ENCODE data around the gene C15orf40. TPM values are rescaled to one million over a fixed set of nuclear protein-coding genes. Genes with fewer than 3 reads are reported as not detected.

The C15orf40 gene
- total RNA-seq, 3 donors from 2014 or later: 21.4 to 24.6 (median 23.0) TPM

- no peak overlapping the region for H3K4me3 ChIP-seq
- no peaks in the 10 kb centered on the region for H3K4me1 ChIP-seq (ENCODE audit: low read depth)
- ATAC-seq (no peak), DNase-seq (no peak)
- no peaks in the 10 kb centered on the region for H3K36me3 ChIP-seq (ENCODE audit: low read depth)
- no peak for TF ChIP-seq CTCF (IDR thresholded peaks at IDR 0.05)
- intact Hi-C loops (cut with DNase I, micrococcal nuclease): no loop called here
- no peaks in the 10 kb centered on the region for H3K9me3 ChIP-seq
Observed at GRCh38 chr15:82992436-82992998, 18.9 kb downstream of the C15orf40 start.

- TF ChIP-seq CTCF (IDR thresholded peaks at IDR 0.05): no peak
- Histone ChIP-seq H3K4me1 (ENCODE audit: low read depth) (peaks cover 6% of the 10 kb centered on the region), H3K36me3 (ENCODE audit: low read depth) (no peaks in the 10 kb centered on the region), H3K9me3 (no peaks in the 10 kb centered on the region), H3K4me3 (peak overlapping the region; percentile 52)
- DNase-seq (no peak), ATAC-seq (no peak)
- intact Hi-C loops (cut with DNase I, micrococcal nuclease): no loop called here
Observed at GRCh38 chr15:82986442-82986780, 25.0 kb downstream of the C15orf40 start.

GRCh38 chr15:82985688-82986441 lies 25.6 kb downstream of the C15orf40 start, which contains the start of gene RAMAC:
TSS of gene RAMAC (plus strand) at chr15:82986210. CDS start at chr15:82989019, 2,809 bp downstream.
- DNase-seq: peak; percentile 91 to 96 (median 93)
- Histone ChIP-seq H3K4me3 (peak within 1 kb of the TSS; percentile 52), H3K9me3 (no peaks in the 10 kb centered on the region), H3K36me3 (ENCODE audit: low read depth) (no peaks in the 10 kb centered on the region), H3K4me1 (ENCODE audit: low read depth) (peaks cover 6% of the 10 kb centered on the region)
- ATAC-seq: peak; percentile 99
- TF ChIP-seq CTCF (IDR thresholded peaks at IDR 0.05): no peak
- intact Hi-C loops (cut with DNase I, micrococcal nuclease): no loop called here

DNA sequence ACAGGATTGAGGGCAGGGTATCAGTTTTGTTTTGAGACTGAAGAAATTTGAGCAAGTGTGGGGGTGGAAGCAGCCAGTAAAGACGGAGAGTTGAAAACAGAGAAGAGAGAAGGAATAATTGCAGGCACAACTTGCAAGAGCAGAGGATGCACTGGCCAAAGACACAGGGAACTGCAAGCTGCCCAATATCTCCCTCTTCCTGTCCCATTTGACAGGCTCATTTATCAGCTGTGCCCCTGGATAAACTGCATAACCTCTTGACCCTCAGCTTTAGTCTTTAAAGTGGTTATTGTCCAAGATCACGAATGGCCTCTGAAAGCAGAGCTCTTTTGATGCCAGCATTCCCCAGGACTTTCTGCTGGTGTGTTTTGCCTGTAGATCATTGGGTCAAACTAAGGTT lies 30.5 kb downstream of the C15orf40 start:
- H3K4me3 ChIP-seq: no peak overlapping the region
- no peak for TF ChIP-seq CTCF (IDR thresholded peaks at IDR 0.05)
- intact Hi-C loops (cut with DNase I, micrococcal nuclease): no loop called here
- H3K9me3 ChIP-seq: no peaks in the 10 kb centered on the region
- ATAC-seq: no peak
- no peaks in the 10 kb centered on the region for H3K4me1 ChIP-seq (ENCODE audit: low read depth)
- DNase-seq: no peak
- H3K36me3 ChIP-seq (ENCODE audit: low read depth): no peaks in the 10 kb centered on the region

GRCh38 chr15:82979726-82980125 lies 31.7 kb downstream of the C15orf40 start:
- Histone ChIP-seq H3K9me3 (no peaks in the 10 kb centered on the region), H3K36me3 (ENCODE audit: low read depth) (no peaks in the 10 kb centered on the region), H3K4me1 (ENCODE audit: low read depth) (no peaks in the 10 kb centered on the region), H3K4me3 (no peak overlapping the region)
- no peak for TF ChIP-seq CTCF (IDR thresholded peaks at IDR 0.05)
- intact Hi-C loops (cut with DNase I, micrococcal nuclease): no loop called here
- no peak for DNase-seq
- ATAC-seq: no peak
